Stimulated activated CD4-positive, alpha-beta T cell treated with anti-CD3 and anti-CD28 coated beads, Interleukin-1b, Interleukin-23, amount 100 ng/mL, for 48 hours (primary cell): ENCODE results near the gene SOWAHD.
"Not testable (repeated sequence)": the region's sequence is repeated elsewhere in the genome, so short reads cannot be mapped to it uniquely, and the experiment has no call there.

ENCODE experiments used
- DNase-seq: peaks from one replicate; pipeline ENCODE4 v3.0.0-alpha.2; 2020

The SOWAHD gene, protein sequence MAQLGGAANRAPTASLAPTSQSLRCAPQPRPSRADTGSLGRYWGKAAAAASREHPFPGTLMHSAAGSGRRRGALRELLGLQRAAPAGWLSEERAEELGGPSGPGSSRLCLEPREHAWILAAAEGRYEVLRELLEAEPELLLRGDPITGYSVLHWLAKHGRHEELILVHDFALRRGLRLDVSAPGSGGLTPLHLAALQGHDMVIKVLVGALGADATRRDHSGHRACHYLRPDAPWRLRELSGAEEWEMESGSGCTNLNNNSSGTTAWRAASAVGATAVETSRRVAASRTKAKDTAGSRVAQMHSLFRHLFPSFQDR

DNA sequence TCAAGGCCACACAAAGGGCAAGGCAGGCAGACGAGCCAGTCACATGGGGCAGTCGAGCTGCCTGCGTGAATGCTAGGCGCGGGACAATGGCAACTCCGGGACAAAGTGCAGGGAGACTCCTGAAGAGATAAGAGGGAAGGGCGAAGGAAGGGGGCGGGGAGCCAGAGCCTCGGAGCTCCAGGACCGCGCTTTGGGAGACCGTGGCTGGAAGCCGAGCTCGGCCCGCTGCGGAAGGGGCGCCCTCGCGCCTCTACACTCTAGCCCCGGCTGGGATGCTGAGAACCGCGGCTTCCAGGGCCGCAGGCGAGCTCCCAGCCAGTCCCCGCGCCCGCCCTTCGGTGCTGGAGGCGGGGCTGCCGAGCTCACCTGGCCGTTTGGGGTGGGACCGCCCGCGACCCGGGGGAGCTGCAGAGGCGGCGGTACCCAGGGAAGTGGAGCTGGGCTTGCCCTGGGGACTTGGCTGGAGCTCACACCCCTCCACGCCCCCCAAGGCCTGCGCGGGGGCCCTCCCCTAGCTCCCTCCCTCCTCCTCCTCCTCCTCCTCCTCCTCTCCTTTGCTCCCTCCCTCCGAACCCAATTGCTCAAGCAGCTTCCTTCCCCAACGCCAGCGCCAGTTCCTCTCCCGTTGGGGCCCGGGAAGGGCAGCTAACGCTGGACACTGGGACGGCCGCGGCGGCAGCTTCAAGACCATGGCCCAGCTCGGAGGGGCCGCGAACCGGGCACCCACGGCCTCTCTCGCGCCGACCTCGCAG, at the start of gene SOWAHD:
Gene SOWAHD (plus strand): TSS at position 610 of the 752 bp plus-strand sequence. CDS start 80 bp downstream, at position 690.
- DNase-seq, result no peak

DNA sequence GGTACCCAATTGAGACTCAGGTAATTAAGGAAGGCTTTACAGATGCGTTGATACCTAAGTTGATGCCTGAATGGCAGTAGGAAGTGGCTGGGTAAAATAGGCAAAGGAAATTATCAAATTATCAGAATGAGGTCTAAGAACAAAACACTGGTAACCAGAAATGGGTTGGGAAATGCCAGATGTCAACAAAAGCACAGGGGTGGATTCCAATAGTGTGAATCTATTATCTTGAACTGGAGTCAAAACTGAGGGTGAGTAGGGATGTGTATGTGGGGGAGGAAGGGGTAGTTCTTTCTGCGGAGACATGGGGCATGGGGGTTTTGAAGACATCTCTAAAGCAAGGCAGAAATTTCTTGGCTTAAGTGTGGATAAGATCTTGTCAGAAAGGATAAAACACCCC, 49.5 kb upstream of the SOWAHD start:
- no peak for DNase-seq

DNA sequence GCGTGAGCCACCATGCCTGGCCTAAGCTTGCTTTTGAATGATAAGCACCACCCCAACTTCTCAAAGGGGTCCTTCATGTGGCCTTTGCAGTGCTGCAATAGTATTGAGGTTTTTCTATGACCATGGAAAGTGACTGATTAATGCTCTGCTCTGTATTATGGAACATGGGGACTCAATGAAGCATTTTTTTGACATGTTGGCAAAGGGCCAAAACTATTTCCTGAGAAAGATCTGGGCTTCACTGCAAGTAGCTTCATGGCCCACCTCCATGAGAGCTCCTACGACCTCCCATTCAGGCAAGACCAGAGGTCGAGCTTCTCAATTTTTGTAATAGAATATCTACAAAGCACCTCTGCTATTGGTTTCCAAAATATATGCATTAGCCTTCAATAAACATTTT, 48.8 kb upstream of the SOWAHD start:
- no peak for DNase-seq

DNA sequence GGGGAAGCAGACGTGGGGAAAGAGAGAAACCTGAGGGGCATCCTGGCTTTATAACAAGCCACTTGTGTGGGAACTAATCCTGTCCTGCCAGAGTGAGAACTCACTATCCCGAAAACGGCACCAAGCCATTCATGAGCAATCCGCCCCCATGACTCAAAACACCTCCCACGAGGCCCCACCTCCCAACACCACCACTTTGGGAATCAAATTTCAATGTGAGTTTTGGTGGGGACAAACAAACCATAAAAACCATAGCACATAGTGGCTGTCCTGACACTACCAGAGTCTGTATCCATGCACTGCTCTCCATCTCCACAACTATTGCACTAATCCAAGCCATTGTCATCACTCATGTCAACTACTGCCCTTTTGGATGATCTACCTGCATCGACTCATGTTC, 36.9 kb upstream of the SOWAHD start:
- no peak for DNase-seq

DNA sequence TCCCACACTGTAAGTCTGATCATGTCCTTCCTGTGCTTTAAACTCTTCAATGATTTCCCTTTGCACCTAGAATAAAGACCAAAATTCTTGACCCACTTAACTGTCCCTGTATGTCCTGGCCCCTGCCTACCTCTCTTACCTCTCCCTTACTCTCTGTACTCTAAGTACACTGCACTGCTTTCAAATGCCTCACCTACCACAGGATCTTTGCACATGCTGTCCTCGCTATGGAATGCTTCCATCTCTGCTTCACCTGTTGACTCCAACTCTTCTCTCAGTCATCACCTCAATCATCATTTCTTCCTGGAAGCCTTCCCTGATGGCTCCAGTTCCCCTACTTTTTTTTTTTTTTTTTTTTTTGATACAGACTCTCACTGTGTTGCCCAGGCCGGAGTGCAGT, 36.5 kb upstream of the SOWAHD start:
- no peak for DNase-seq

DNA sequence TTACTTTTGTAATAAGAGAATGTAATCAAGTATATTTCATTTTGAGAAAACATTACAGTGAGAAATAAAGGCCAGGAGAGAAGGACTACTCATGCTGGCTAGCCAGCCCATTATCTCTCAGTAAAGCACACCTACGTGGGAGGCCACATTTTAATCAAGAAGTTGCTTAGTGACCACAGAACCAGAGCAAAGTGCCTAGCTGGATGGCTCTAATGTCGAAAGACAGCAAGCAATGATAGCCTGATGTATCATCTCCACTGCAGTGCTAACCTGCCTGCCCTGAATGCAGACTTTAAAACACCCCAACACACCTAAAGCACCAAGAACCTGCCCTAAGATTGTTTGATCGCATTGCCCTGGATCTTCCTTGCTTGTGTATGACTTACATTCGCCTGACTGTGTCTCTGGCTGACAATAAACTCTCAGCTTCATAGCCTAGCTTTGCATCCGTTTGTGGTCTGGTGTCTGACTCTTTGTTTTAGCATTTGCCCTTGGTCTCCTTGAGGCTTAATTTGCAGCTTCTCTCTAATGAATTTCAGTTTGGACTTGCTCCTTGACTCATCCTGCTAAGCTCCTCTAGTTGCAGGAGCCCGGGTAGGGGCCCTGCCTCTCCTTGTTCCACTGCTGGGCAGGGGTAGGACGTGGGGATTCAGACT, 31.4 kb upstream of the SOWAHD start:
- DNase-seq, result no peak

DNA sequence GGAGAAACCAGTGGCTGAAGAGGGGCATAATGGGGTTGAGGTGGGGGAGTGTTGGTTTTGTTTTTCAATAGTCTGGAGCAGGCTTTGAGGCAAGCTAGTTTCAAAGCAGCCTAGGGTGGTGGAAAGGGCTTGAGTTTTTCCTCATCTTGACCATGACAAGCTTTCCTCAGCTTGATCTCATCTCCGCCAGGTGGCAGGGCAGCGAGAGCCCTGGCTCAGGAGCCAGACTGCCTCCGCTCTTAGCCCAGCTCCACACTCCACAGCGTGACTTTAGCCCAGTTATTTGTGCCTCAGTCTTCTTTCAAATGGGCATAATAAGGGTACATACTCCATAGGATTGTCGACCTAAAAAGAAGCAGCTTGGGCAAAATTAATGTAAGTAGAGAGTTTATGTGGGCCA, 29.9 kb upstream of the SOWAHD start:
- DNase-seq, result no peak

DNA sequence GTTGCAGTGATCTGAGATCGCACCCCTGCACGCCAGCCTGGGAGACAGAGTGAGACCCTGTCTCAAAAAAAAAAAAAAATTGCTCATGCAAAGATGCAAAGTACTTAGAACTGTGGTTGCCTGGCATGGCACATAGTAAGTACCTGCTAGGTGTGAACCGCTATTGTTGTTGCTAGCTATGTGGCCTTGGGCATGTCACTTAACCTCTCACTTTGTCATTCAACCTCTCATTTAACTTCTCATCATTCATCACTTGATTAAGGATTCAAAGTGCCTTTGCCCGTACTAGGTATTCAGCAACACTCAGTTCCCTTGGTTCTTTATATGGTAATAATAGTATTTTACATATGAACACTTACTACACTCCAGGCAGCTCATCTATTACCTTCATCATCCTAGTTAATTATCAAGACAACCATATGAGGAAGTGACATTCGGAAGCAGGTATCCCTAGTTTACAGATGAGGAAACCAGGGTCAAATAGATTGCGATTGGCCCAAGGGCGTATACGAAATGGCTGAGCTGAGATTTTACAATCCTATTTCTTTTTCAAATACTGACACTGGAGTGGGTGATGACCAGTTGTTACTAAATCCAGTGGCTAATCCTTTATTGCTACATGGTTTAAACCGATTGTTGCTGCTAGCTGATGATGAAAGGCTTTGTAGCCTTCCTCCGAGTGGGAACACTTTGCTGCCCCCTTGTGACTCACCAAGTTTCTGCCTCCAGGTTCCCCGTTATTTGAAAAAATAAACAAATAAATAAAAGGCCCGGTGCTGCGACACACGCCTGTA, 28.8 kb upstream of the SOWAHD start:
- peak; percentile 48 for DNase-seq

DNA sequence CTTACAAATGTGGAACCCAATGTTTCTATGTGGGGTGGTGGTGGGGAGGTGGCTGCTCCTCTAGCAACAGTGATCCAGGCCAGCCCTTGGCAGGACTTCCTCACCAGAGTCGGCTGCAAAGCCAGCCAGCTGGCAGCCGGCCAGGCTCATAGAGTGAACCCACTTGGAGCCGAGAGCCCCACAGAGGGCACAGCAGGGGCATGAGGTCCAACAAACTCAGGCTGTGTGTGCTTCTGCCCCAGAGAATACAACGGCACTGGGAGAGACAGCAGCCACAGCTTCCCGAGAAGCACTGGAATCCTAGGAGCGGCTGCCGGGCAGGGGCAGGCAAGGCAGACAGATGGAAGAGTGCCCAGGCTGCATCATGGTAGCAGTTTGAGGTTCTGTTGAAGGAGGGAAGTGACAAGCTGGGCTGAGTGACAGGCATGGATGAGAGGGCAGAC, 23.5 kb upstream of the SOWAHD start:
- no peak for DNase-seq

DNA sequence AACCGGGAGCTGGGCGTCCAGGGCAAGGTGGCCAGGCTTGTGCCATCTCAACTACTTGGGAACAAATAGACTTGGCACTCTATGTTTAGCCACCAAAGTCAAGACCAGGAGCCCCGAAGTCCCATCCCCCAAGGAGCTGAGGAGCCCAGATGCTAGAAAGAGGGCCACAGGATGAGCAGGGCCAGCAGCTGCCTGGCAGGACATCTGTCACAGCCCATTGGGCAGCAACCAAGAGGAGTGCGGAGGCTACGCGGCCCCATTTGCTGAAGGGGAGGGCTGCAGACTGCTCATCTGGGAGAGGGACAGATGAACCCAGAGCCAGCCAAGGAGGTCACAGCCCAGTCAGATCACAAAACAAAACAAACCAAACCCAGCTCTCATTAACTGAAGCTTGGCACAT, 22.9 kb upstream of the SOWAHD start:
- DNase-seq, result no peak

DNA sequence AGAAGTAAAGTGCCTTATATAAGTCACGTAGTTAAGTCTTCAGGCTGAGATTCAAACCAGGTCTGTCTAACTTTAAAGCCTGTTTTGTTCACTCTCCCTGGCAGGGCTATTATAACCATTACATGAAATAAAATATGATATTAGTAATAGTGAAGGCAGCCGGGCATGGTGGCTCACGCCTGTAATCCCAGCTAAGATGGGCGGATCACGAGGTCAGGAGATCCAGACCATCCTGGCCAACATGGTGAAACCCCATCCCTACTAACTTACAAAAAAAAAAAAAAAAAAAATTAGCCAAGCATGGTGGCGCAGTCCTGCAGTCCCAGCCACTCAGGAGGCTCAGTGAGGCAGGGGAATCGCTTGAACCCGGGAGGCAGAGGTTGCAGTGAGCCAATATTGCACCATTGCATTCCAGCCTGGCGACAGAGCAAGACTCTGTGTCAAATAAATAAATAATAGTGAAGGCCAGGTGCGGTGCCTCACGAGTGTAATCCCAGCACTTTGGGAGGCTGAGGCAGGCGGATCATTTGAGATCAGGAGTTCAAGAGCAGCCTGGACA, 22.1 kb upstream of the SOWAHD start:
- no peak for DNase-seq

DNA sequence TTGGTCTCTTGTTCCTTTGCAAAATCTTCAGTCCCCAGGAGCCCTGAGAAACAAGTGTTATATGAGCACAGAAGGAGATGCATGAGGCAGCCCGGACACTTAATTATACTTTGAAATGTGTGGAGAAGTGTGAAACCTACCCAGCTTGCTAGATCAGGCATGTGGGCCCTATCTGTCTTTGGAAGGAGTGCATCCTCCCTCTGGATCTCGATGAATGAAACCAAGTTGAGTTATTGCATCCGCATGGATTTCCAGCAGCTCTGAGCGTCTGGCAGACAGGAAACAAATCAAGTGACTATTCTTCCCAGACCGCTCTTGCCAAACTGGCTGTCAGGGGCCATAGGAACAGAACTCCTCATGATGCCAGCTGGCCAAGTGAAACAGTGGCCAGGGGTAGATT, 19.6 kb upstream of the SOWAHD start:
- no peak for DNase-seq

DNA sequence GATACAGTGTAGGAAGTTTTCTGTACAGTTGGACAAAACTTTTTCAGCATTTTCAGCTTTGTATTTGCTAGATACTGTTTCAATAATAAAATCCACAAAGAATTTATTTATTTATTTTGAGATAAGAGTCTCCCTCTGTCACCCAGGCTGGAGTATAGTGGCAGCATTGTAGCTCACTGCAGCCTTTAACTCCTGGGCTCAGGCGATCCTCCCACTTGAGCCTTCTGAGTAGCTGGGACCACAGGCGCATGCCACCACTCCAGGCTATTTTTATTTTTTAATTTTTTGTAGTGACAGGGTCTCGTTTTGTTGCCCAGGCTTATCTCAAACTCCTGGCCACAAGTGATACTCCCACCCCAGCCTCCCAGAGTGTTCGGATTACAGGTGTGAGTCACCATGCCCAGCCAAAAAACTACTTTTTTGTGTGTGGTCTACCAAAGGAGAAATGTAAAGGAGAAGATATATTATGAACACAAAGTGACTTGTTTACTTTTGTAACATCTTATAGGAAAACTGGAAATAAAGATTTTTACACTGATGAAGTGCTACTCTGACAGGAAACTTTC, 13.0 kb upstream of the SOWAHD start:
- no peak for DNase-seq

DNA sequence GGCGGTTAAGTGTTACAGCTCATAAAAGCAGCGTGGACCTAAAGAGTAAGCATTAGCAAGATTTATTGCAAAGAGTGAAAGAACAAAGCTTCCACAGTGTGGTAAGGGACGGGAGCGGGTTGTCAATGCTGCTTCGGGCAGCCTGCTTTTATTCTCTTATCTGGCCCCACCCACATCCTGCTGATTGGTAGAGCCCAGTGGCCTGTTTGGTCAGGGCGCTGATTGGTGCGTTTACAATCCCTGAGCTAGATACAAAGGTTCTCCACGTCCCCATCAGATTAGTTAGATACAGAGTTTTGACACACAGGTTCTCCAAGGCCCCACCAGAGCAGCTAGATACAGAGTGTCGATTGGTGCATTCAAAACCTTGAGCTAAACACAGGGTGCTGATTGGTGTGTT, 8.3 kb upstream of the SOWAHD start:
- not testable (repeated sequence) for DNase-seq

DNA sequence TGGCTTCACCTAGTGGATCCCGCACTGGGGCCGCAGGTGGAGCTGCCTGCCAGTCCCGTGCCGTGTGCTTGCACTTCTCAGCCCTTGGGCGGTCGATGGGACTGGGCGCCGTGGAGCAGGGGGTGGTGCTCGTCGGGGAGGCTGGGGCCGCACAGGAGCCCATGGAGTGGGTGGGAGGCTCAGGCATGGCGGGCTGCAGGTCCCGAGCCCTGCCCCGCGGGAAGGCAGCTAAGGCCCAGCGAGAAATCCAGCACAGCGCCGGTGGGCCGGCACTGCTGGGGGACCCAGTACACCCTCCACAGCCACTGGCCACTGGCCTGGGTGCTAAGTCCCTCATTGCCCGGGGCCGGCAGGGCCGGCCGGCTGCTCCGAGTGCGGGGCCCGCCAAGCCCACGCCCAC, 7.6 kb upstream of the SOWAHD start:
- DNase-seq, result not testable (repeated sequence)

DNA sequence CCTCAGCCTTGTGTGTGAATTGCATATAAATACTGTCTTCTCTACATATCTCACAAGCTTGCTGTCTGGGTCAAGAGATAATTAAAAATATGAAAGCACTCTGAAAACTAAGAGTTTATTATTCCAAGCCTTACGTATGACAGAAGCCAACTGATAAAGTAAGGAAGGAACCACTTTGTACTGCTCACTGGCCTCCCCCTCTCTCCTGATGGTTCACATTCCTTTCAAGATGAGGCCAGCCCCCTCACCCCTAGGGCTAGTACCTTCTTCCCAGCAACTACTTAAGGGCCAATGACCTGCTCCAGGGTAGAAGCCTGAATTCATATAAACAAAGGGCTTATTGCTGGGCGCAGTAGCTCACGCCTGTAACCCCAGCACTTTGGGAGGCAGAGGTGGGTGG, 5.4 kb upstream of the SOWAHD start:
- DNase-seq, result no peak

DNA sequence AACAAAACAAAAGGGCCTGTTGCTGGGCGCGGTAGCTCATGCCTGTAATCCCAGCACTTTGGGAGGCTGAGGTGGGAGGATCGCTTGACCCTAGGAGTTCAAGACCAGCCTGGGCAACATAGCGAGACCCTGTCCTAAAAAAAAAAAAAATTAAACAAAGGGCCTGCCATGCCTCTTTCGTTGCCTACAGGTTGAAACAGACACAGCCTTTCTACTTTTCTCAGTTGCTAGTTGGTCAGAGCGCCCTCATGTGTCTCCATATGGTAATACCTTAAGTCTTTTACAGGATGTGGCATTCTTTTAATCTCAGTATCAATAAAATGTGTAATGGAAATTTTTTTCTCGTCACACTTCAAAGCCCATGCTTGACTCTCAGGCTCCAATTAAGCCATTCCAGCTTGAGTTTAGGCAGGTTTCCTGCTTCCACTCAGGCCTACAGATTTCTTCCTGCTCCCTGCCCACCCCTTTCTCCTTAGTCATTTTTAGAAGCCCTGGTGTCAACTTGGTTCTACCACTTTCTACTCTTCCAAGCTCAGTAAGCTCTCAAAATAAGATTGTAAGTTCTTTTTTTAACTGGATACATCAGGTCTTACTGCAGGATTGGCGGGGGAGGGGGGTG, 4.6 kb upstream of the SOWAHD start:
- peak; percentile 35 for DNase-seq

DNA sequence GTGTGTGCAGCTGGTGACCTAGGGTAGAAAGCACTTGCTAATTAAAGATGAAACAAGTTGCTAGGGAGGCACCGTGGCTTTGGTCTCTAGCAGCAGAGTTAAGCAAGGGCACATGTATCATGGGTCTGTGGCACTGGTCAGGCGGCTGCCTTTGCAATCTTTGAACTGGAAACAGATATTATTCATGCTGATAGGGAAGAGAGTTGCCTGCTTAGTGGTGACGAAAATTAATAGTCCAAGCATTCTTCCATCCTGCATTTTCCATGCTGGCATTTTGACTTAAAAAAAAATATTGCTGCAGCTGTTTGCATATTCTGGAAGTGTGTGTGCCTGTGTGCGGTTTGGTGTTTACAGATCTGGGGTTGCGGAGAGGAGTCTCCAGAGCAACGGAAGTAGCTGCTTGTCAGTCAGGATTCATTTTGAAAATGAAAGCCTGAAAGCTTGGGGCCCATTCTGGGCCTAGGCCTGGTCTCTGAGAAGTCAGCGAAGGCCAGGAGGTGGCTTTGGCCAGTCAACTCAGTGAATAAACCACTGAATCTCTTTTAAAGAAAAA, 2.3 kb upstream of the SOWAHD start:
- peak; percentile 53 for DNase-seq

DNA sequence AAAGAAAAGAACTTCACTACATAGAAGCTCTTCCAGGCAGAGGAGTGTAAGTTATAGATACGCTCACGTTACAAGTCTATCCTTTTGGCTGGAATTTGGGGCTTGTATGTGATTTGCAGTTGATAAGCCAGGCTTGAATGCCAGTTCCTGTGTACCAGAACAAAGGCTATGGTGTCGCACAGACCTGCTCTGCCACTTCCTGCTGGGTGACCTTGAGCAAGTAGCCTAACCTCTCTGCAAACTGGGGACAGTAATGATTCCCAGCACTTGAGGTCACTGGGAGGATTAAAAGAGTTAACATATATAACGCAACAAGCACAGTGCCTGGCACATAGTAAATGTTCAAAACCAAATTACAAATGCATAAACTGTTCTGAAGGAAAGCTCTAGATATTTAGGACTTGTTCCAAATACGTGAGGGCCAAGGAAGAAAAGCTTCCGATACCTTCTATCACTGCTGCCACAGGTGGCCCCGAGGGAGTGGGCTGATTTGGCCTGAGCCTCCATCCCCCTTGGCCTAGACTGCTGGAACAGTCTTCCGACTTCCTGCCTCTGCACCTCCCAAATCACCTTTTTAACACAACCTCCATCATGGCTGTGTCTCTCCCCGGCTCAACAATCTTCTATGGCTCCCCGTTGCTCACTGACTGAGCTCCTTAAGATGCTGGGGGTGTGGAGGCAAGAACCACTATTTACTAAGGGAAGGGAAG, 1.3 kb upstream of the SOWAHD start:
- no peak for DNase-seq

DNA sequence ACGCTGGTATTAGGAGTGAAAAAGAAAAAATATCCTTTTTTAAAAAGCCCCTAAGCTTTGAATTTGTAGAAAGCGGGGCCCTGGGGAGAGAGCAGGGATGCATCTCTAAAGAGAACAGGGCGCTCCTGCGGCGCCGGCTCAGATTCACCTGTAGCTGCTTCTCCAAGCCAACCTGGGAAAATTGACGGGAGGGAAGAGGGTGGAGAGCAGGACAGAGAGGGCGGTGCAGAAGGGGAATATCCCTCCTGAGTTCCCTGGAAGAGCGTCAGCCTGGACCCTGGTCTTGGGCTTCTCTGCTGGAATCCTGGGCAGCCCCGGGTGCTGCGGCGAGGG, 776 bp upstream of the SOWAHD start:
- no peak for DNase-seq

DNA sequence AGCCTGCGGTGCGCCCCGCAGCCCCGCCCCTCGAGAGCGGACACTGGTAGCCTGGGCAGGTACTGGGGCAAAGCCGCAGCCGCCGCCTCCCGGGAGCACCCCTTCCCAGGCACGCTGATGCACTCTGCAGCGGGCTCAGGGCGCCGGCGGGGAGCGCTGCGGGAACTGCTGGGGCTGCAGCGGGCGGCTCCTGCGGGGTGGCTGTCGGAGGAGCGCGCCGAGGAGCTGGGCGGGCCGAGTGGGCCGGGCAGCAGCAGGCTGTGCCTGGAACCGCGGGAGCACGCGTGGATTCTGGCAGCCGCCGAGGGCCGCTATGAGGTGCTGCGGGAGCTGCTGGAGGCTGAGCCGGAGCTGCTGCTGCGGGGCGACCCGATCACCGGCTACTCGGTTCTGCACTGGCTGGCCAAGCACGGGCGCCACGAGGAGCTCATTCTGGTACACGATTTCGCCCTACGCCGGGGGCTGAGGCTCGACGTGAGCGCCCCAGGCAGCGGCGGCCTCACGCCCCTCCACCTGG, 401 bp downstream of the SOWAHD start:
- peak; percentile 9 for DNase-seq
